Uterus (tissue), 2 donors: ENCODE data around the gene COL8A1.

Source experiments
- POLR2A ChIP-seq, 2 donors: fragments of 450-650 bp; IDR thresholded peaks; one replicate each; pipeline ENCODE4 v1.6.1; 2016; ENCODE audit warnings: antibody characterized with exemption in 2 of 2, mild to moderate bottlenecking in 1 of 2, moderate library complexity in 1 of 2
- TF ChIP-seq, protein P1 (sequence below), 4 experiments: fragments of 200-600 bp in 2 of 4; fragments of 450-650 bp in 2 of 4; sonication (generic) in 2 of 4; IDR thresholded peaks; one replicate each; pipeline ENCODE4 v1.5.1; 2016 to 2019; ENCODE audit warnings: antibody characterized with exemption in 4 of 4, mild to moderate bottlenecking in 2 of 4, moderate library complexity in 1 of 4

DNA sequence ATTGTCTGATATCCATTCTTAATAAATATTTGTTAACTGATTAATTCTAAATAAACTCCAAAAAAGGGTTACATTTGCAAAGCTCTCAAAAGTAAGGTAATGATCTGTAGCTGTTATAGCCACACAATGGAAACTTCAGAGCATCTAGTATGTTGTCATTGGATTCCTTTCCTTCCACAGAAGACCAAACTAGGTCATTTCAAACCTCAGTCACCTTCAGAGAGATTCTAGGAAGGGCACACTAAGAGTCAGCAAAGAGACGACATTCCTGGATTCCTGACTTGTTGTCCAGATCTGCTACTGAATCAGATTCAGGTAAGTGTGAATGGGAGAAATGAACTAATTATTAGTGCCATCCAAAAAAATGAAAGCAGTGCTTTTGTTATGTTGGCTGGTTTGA is 3.0 kb upstream of the COL8A1 start:
- TF ChIP-seq POLR2A (IDR thresholded peaks at IDR 0.05) = no peak
- TF ChIP-seq, protein P1, sequence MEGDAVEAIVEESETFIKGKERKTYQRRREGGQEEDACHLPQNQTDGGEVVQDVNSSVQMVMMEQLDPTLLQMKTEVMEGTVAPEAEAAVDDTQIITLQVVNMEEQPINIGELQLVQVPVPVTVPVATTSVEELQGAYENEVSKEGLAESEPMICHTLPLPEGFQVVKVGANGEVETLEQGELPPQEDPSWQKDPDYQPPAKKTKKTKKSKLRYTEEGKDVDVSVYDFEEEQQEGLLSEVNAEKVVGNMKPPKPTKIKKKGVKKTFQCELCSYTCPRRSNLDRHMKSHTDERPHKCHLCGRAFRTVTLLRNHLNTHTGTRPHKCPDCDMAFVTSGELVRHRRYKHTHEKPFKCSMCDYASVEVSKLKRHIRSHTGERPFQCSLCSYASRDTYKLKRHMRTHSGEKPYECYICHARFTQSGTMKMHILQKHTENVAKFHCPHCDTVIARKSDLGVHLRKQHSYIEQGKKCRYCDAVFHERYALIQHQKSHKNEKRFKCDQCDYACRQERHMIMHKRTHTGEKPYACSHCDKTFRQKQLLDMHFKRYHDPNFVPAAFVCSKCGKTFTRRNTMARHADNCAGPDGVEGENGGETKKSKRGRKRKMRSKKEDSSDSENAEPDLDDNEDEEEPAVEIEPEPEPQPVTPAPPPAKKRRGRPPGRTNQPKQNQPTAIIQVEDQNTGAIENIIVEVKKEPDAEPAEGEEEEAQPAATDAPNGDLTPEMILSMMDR (IDR thresholded peaks at IDR 0.05) = no peak
